ENCODE data around the gene MSRB1.

Gene MSRB1

GRCh38 chr16:1895949-1896675 is 46.9 kb downstream of the MSRB1 start:
- DNase-seq (ENCODE audit: low read depth): no peak

- DNase-seq (ENCODE audit: low read depth): no peak
These were observed 47.9 kb downstream of the MSRB1 start for GRCh38 chr16:1895068-1895467.

GRCh38 chr16:1890708-1891050 is 52.3 kb downstream of the MSRB1 start:
- DNase-seq (ENCODE audit: low read depth): no peak

- DNase-seq (ENCODE audit: low read depth): no peak
These were observed 52.8 kb downstream of the MSRB1 start for GRCh38 chr16:1890024-1890707.

Data from activated T-cell treated with anti-CD3 and anti-CD28 coated beads for 24 hours (primary cell).